Left ventricle myocardium inferior (tissue), 1 donor: Measurements from ENCODE around the gene HOATZ. TPM values are rescaled to one million over a fixed set of nuclear protein-coding genes. Genes with fewer than 3 reads are reported as not detected.

Source experiments
- DNase-seq: peaks from one replicate; pipeline ENCODE4 v3.0.0-alpha.2; 2020
- H3K27ac ChIP-seq: fragments of 200-600 bp; replicated peaks from 2 replicates; pipeline ENCODE4 v1.8.0; 2021
- H3K27me3 ChIP-seq: fragments of 200-600 bp; 2 replicates; pipeline ENCODE4 v1.8.0; 2021; ENCODE audit warnings: low read depth
- H3K36me3 ChIP-seq: fragments of 200-600 bp; 2 replicates; pipeline ENCODE4 v1.8.0; 2021
- H3K4me1 ChIP-seq: fragments of 200-600 bp; 2 replicates; pipeline ENCODE4 v1.8.0; 2021
- H3K4me3 ChIP-seq: fragments of 200-600 bp; 2 replicates; pipeline ENCODE4 v1.8.0; 2021; ENCODE audit warnings: mild to moderate bottlenecking, moderate library complexity
- H3K9me3 ChIP-seq: fragments of 200-600 bp; replicated peaks from 2 replicates; pipeline ENCODE4 v1.8.0; 2021
- CTCF ChIP-seq: fragments of 200-600 bp; IDR thresholded peaks from 2 replicates; pipeline ENCODE4 v1.8.0; 2021; ENCODE audit warnings: antibody characterized with exemption, mild to moderate bottlenecking, borderline replicate concordance
- intact Hi-C: fragments of 100-400 bp; cut with micrococcal nuclease; formaldehyde crosslinking; loops from one replicate; pipeline ENCODE4 v1.11.0; 2022
- total RNA-seq: library from RNA; stranded (reverse); fragmentation: NEBNext Ultra II Directional; extraction: Animal tissue kit (Norgen Biotek cat#: 25700); gene quantifications from one replicate; pipeline ENCODE4 v1.2.1, GENCODE V29; 2021
- donor health status: DM: no; HTN: yes; CAD: no; lungs with severe emphysema.

Gene HOATZ
- total RNA-seq, 1 donor from 2014 or later = not detected

- Histone ChIP-seq H3K4me1 (peaks cover 31% of the 10 kb centered on the region), H3K27ac (peak overlapping the region; percentile 75), H3K36me3 (no peaks in the 10 kb centered on the region), H3K4me3 (peak overlapping the region; percentile 72), H3K9me3 (no peaks in the 10 kb centered on the region), H3K27me3 (peaks cover 42% of the 10 kb centered on the region)
- intact Hi-C loops = no loop called here
- DNase-seq = no peak
- TF ChIP-seq CTCF = no peak
These were observed 26.3 kb downstream of the HOATZ start for GRCh38 chr11:111540937-111541253.

GRCh38 chr11:111541254-111542061, 26.9 kb downstream of the HOATZ start:
- no peak for TF ChIP-seq CTCF
- peaks cover 31% of the 10 kb centered on the region for H3K4me1 ChIP-seq
- H3K27me3 ChIP-seq = peaks cover 41% of the 10 kb centered on the region
- no peaks in the 10 kb centered on the region for H3K36me3 ChIP-seq
- intact Hi-C loops = no loop called here
- H3K27ac ChIP-seq = peak overlapping the region; percentile 75
- no peaks in the 10 kb centered on the region for H3K9me3 ChIP-seq
- peak overlapping the region; percentile 72 for H3K4me3 ChIP-seq
- peak; percentile 46 for DNase-seq

GRCh38 chr11:111542606-111543275, 28.2 kb downstream of the HOATZ start:
- peaks cover 31% of the 10 kb centered on the region for H3K4me1 ChIP-seq
- H3K27me3 ChIP-seq = peaks cover 29% of the 10 kb centered on the region
- H3K9me3 ChIP-seq = no peaks in the 10 kb centered on the region
- no peak for TF ChIP-seq CTCF
- H3K4me3 ChIP-seq = no peak overlapping the region
- H3K27ac ChIP-seq = no peak overlapping the region
- H3K36me3 ChIP-seq = no peaks in the 10 kb centered on the region
- intact Hi-C loops = no loop called here
- no peak for DNase-seq

- Histone ChIP-seq H3K27ac (no peak overlapping the region), H3K27me3 (no peaks in the 10 kb centered on the region), H3K36me3 (peaks cover 4% of the 10 kb centered on the region), H3K9me3 (no peaks in the 10 kb centered on the region), H3K4me1 (no peaks in the 10 kb centered on the region), H3K4me3 (no peak overlapping the region)
- no peak for DNase-seq
- no peak for TF ChIP-seq CTCF
- intact Hi-C loops = no loop called here
These were observed 33.9 kb downstream of the HOATZ start for GRCh38 chr11:111548525-111548924.

- H3K4me1 ChIP-seq = no peaks in the 10 kb centered on the region
- H3K4me3 ChIP-seq = no peak overlapping the region
- intact Hi-C loops = no loop called here
- no peaks in the 10 kb centered on the region for H3K27me3 ChIP-seq
- H3K36me3 ChIP-seq = peaks cover 4% of the 10 kb centered on the region
- DNase-seq = no peak
- TF ChIP-seq CTCF = no peak
- no peaks in the 10 kb centered on the region for H3K9me3 ChIP-seq
- H3K27ac ChIP-seq = no peak overlapping the region
These were observed 34.8 kb downstream of the HOATZ start for GRCh38 chr11:111549196-111549868.
